Endodermal cell (in vitro differentiated cells): ENCODE measurements around the gene TESK1. TPM values are rescaled to one million over a fixed set of nuclear protein-coding genes. Genes with fewer than 3 reads are reported as not detected.

ENCODE experiments used
- DNase-seq: peaks from one replicate; pipeline ENCODE4 v3.0.0-alpha.2; 2017
- H3K27ac ChIP-seq: 2 replicates; pipeline ENCODE4 v1.5.1; 2013; ENCODE audit warnings: mild to moderate bottlenecking, low read depth, low read length, moderate library complexity
- H3K27me3 ChIP-seq: 2 replicates; pipeline ENCODE4 v1.6.1; 2013; ENCODE audit warnings: mild to moderate bottlenecking, low read length, moderate library complexity; ENCODE audit not compliant: insufficient read depth, control insufficient read depth, poor library complexity, severe bottlenecking
- H3K36me3 ChIP-seq: 2 replicates; pipeline ENCODE4 v1.7.0; 2013; ENCODE audit warnings: mild to moderate bottlenecking, low read length, moderate library complexity; ENCODE audit not compliant: control insufficient read depth, insufficient read depth
- H3K4me1 ChIP-seq: one replicate; pipeline ENCODE4 v1.7.0; 2013; ENCODE audit warnings: low read length; ENCODE audit not compliant: control insufficient read depth, insufficient read depth
- H3K4me3 ChIP-seq: 2 replicates; pipeline ENCODE4 v1.5.1; 2013; ENCODE audit warnings: mild to moderate bottlenecking, low read length, moderate library complexity
- H3K9ac ChIP-seq: 2 replicates; pipeline ENCODE4 v1.6.1; 2013; ENCODE audit warnings: mild to moderate bottlenecking, low read length, moderate library complexity; ENCODE audit not compliant: poor library complexity, severe bottlenecking; ENCODE audit errors: extremely low read depth
- H3K9me3 ChIP-seq: 2 replicates; pipeline ENCODE4 v1.6.1; 2013; ENCODE audit warnings: mild to moderate bottlenecking, low read length, moderate library complexity; ENCODE audit not compliant: control insufficient read depth
- H3K27ac Mint-ChIP-seq: 2 replicates; pipeline ENCODE4 v1.8.0; 2020; ENCODE audit warnings: mixed read lengths
- H3K27me3 Mint-ChIP-seq: 2 replicates; pipeline ENCODE4 v1.8.0; 2021; ENCODE audit warnings: mild to moderate bottlenecking, mixed read lengths; ENCODE audit not compliant: insufficient read depth
- H3K36me3 Mint-ChIP-seq: 2 replicates; pipeline ENCODE4 v1.8.0; 2020; ENCODE audit warnings: low read depth, mixed read lengths
- H3K4me1 Mint-ChIP-seq: 2 replicates; pipeline ENCODE4 v1.8.0; 2020; ENCODE audit warnings: mixed read lengths
- H3K4me3 Mint-ChIP-seq: 2 replicates; pipeline ENCODE4 v1.8.0; 2020; ENCODE audit warnings: mild to moderate bottlenecking, moderate library complexity, mixed read lengths
- H3K9me3 Mint-ChIP-seq: 2 replicates; pipeline ENCODE4 v1.8.0; 2020; ENCODE audit warnings: mild to moderate bottlenecking, mixed read lengths
- WGBS, 2 experiments: methylation state at CpG; one replicate each; pipeline versions ENCODE4 v1.1.5 to v1.1.7; 2013; ENCODE audit warnings: missing lambda C conversion rate in 2 of 2, mixed read lengths in 1 of 2; ENCODE audit not compliant: insufficient coverage in 1 of 2, insufficient read length in 1 of 2; 5-methylcytosine and 5-hydroxymethylcytosine counted together
- total RNA-seq, 2 donors: library from RNA; stranded (reverse); fragmentation: NEBNext Ultra II Directional in 1 of 2; extraction: Animal tissue kit (Norgen Biotek cat#: 25700) in 1 of 2; gene quantifications; 2 replicates in 1 of 2; 3 replicates in 1 of 2; pipeline ENCODE4 v1.2.1, GENCODE V29; 2021
- TF ChIP-seq, protein P1 (sequence below): fragments of 200-600 bp; sonication (generic); conservative IDR thresholded peaks from 2 replicates; pipeline ENCODE4 v1.5.0; 2021; ENCODE audit warnings: antibody characterized with exemption, mild to moderate bottlenecking

TESK1 gene
- total RNA-seq, 2 donors from 2014 or later = 30.7 to 35.2 TPM

DNA sequence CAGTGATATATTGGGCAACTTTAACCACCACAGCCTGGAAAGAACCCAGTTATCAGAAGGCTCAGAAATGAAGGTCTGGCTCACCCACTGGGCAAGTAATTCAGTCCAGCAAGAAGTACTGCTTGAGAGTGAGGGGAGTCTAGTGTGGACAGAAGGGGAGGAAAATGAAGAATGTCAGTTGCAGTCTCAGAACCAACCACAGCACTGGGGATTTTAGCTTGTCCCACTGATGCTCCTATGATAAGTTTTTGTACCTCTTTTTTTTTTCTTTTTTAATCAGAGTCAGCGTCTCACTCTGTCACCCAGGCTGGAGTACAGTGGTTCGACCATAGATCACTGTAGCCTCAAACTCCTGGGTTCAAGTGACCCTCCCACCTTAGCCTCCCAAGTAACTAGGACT lies 22.5 kb downstream of the TESK1 start:
- H3K4me1 Mint-ChIP-seq = no peaks in the 10 kb centered on the region
- H3K27me3 Mint-ChIP-seq = peaks cover 4% of the 10 kb centered on the region
- no peaks in the 10 kb centered on the region for H3K4me1 ChIP-seq

DNA sequence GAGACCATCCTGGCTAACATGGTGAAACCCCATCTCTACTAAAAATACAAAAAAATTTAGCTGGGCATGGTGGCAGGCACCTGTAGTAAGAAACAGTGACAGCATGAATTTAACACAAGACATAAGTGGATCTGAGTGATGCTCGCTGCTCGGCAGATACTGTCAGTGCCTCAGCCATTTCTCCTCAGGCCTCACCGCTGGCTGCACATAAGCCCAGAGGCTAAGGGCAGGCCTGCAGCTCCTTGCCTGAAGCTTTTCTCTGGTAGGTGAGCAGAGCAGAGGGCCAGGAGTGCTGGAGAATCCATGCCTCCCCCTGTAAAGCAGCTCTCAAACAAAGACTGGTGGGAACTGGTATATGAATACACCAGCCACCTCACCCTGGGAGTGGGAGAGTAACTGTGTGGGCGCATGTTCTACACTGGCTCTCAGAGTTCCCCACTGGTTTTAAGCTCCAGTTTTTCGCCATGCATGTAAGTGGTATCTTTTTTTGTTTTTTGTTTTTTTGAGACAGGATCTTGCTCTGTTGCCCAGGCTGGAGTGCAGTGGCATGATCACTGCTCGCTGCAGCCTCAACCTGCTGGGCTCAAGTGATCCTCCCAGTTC lies 23.4 kb downstream of the TESK1 start:
- H3K9me3 ChIP-seq = no peaks in the 10 kb centered on the region
- H3K4me3 Mint-ChIP-seq = no peak overlapping the region
- H3K27ac Mint-ChIP-seq = no peak overlapping the region
- H3K9ac ChIP-seq = no peak overlapping the region
- WGBS, 2 experiments = 88 to 93% methylated on average over 3 to 6 of the region's 6 CpGs
- H3K36me3 Mint-ChIP-seq = no peaks in the 10 kb centered on the region
- TF ChIP-seq, protein P1, sequence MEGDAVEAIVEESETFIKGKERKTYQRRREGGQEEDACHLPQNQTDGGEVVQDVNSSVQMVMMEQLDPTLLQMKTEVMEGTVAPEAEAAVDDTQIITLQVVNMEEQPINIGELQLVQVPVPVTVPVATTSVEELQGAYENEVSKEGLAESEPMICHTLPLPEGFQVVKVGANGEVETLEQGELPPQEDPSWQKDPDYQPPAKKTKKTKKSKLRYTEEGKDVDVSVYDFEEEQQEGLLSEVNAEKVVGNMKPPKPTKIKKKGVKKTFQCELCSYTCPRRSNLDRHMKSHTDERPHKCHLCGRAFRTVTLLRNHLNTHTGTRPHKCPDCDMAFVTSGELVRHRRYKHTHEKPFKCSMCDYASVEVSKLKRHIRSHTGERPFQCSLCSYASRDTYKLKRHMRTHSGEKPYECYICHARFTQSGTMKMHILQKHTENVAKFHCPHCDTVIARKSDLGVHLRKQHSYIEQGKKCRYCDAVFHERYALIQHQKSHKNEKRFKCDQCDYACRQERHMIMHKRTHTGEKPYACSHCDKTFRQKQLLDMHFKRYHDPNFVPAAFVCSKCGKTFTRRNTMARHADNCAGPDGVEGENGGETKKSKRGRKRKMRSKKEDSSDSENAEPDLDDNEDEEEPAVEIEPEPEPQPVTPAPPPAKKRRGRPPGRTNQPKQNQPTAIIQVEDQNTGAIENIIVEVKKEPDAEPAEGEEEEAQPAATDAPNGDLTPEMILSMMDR = no peak
- no peaks in the 10 kb centered on the region for H3K4me1 ChIP-seq
- no peaks in the 10 kb centered on the region for H3K27me3 ChIP-seq
- peaks cover 4% of the 10 kb centered on the region for H3K27me3 Mint-ChIP-seq
- no peaks in the 10 kb centered on the region for H3K9me3 Mint-ChIP-seq
- H3K4me3 ChIP-seq = no peak overlapping the region
- H3K36me3 ChIP-seq = no peaks in the 10 kb centered on the region
- no peak overlapping the region for H3K27ac ChIP-seq
- no peak for DNase-seq
- H3K4me1 Mint-ChIP-seq = no peaks in the 10 kb centered on the region

More for the DNA sequence above, 22.5 kb downstream of the TESK1 start:
- Histone ChIP-seq H3K9ac (no peak overlapping the region), H3K4me3 (no peak overlapping the region), H3K36me3 (no peaks in the 10 kb centered on the region), H3K27ac (no peak overlapping the region), H3K27me3 (no peaks in the 10 kb centered on the region), H3K9me3 (no peaks in the 10 kb centered on the region)
- no peaks in the 10 kb centered on the region for H3K9me3 Mint-ChIP-seq
- H3K36me3 Mint-ChIP-seq = no peaks in the 10 kb centered on the region
- no peak overlapping the region for H3K27ac Mint-ChIP-seq
- WGBS, 2 experiments = 93 to 95% methylated on average over 2 of the region's 2 CpGs
- no peak for DNase-seq
- TF ChIP-seq, protein P1 = no peak
- no peak overlapping the region for H3K4me3 Mint-ChIP-seq

DNA sequence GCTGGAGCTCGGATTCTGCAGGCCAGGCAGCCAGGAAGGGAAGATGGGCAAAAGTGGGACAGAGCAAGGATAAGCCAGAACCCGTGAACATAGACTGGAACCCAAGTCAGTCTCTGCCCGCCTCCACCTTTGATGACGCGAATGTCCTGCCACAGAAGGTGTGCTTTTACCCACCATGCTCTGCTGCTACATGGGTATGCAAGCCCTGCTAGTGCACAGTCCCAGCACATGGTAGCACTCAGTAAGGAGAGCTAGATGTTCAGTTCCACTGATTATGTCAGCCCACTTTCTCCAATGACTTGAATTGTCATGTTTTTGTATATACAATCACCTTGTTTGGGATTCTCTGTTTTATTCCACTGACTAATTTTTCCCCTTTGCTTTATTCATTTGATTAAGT lies 24.5 kb downstream of the TESK1 start:
- 89 to 96% methylated on average over 4 to 5 of the region's 5 CpGs for WGBS, 2 experiments

More for the DNA sequence above, 24.5 kb downstream of the TESK1 start:
- H3K4me3 ChIP-seq = no peak overlapping the region
- H3K27me3 ChIP-seq = no peaks in the 10 kb centered on the region
- DNase-seq = no peak
- Mint-ChIP-seq H3K27me3 (peaks cover 4% of the 10 kb centered on the region), H3K36me3 (no peaks in the 10 kb centered on the region), H3K9me3 (no peaks in the 10 kb centered on the region), H3K27ac (no peak overlapping the region), H3K4me3 (no peak overlapping the region), H3K4me1 (no peaks in the 10 kb centered on the region)
- H3K36me3 ChIP-seq = no peaks in the 10 kb centered on the region
- H3K9ac ChIP-seq = no peak overlapping the region
- H3K4me1 ChIP-seq = no peaks in the 10 kb centered on the region
- no peaks in the 10 kb centered on the region for H3K9me3 ChIP-seq
- H3K27ac ChIP-seq = no peak overlapping the region
- TF ChIP-seq, protein P1 = no peak
